ENCODE measurements around the gene SOX18. TPM values are rescaled to one million over a fixed set of nuclear protein-coding genes. Genes with fewer than 3 reads are reported as not detected.

Gene SOX18
- total and polyA plus RNA-seq, 2 of the 13 experiments (the other 11 are each of a cell fraction or from before 2014, with no cell fraction given), result 1.6 to 1.9 TPM

DNA sequence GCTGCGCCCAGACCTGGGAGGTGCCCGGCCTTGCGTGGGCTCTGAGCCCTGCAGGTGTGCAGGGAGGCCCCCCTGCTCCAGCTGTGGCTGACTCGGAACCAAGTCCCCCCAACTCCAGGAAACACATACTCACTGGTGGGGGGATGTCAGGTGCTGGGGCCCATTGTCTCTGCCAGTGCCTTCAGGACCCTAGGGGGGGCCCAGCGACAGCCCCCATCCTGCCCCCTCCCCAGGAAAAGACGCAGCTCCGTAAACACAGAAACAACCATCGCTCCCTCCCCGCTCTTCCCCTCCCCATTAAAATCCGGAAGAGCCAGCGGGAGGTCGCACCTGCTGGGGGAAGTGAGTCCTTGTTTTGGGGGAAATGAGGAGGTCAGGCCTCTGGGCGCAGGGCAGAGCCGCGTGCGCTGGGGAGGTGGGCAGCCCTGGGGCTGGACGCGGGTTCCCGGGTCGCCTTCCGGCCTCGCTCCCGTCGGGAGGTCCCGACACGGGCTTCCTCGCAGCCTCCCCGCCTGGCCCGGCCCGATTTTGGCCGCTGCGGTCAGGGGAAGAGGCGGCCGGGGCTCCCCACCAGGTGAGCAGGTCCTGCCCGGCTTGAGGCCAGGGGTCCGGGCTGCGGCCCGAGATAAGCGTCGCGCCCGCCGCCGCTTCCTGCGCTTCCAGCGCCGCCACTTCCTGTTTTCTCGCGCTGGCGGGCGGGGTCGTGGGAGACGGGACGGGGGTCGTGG, 7.2 kb downstream of the SOX18 start (continued):
- TF ChIP-seq ZNF775 (CRISPR knock-in tag; IDR thresholded peaks at IDR 0.05; ENCODE audit: borderline replicate concordance) (no peak), ZNF549 (CRISPR knock-in tag; IDR thresholded peaks at IDR 0.05) (0 out of 2 replicates have a peak, but pooled peaks have one; percentile 26), ZNF430 (CRISPR knock-in tag; IDR thresholded peaks at IDR 0.05) (peak; percentile 85; the same call in 1 of the 2 replicates), ZNF652 (CRISPR knock-in tag; IDR thresholded peaks at IDR 0.05; ENCODE audit: borderline replicate concordance, low read depth) (no peak), DZIP1 (CRISPR knock-in tag; IDR thresholded peaks at IDR 0.05) (peak; percentile 54; the same call in 1 of the 2 replicates), ZNF614 (CRISPR knock-in tag; IDR thresholded peaks at IDR 0.05; ENCODE audit: borderline replicate concordance) (peak; percentile 57; the same call in 1 of the 2 replicates), ZBTB26 (CRISPR knock-in tag; IDR thresholded peaks at IDR 0.05; ENCODE audit: borderline replicate concordance) (0 out of 2 replicates have a peak, but pooled peaks have one; percentile 55), GLI4 (CRISPR knock-in tag; IDR thresholded peaks at IDR 0.05; ENCODE audit: borderline replicate concordance) (peak; percentile 89; the same call in 1 of the 2 replicates), ZNF138 (CRISPR knock-in tag; IDR thresholded peaks at IDR 0.05; ENCODE audit: low read depth) (no peak), ARID5B (CRISPR knock-in tag; IDR thresholded peaks at IDR 0.05) (peak; percentile 17; the same call in 1 of the 2 replicates), CBX2 (IDR thresholded peaks at IDR 0.05; ENCODE audit: low read depth, low read length) (no peak), CBX2 (CRISPR knock-in tag; IDR thresholded peaks at IDR 0.05; ENCODE audit: low read depth) (no peak), ZFP37 (CRISPR knock-in tag; IDR thresholded peaks at IDR 0.05; ENCODE audit: borderline replicate concordance) (no peak), TAF1 (CRISPR knock-in tag; IDR thresholded peaks at IDR 0.05) (peak; percentile 73; the same call in 1 of the 2 replicates), MTA1 (CRISPR knock-in tag; IDR thresholded peaks at IDR 0.05; ENCODE audit: borderline replicate concordance) (peak; percentile 88; the same call in 1 of the 2 replicates), ZSCAN29 (CRISPR knock-in tag; conservative IDR thresholded peaks at IDR 0.05) (0 out of 2 replicates have a peak, but pooled peaks have one; percentile 37)
- TF ChIP-seq, protein P1, sequence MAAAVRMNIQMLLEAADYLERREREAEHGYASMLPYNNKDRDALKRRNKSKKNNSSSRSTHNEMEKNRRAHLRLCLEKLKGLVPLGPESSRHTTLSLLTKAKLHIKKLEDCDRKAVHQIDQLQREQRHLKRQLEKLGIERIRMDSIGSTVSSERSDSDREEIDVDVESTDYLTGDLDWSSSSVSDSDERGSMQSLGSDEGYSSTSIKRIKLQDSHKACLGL (CRISPR knock-in tag; IDR thresholded peaks at IDR 0.05), result peak; percentile 65
- TF ChIP-seq, protein P2, sequence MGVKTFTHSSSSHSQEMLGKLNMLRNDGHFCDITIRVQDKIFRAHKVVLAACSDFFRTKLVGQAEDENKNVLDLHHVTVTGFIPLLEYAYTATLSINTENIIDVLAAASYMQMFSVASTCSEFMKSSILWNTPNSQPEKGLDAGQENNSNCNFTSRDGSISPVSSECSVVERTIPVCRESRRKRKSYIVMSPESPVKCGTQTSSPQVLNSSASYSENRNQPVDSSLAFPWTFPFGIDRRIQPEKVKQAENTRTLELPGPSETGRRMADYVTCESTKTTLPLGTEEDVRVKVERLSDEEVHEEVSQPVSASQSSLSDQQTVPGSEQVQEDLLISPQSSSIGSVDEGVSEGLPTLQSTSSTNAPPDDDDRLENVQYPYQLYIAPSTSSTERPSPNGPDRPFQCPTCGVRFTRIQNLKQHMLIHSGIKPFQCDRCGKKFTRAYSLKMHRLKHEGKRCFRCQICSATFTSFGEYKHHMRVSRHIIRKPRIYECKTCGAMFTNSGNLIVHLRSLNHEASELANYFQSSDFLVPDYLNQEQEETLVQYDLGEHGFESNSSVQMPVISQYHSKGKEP (CRISPR knock-in tag; IDR thresholded peaks at IDR 0.05), result no peak

Measured in HepG2 (cell line).